Neuronal stem cell (in vitro differentiated cells): Measurements from ENCODE around the gene MYH6.

Experiments
- DNase-seq: peaks from one replicate; pipeline ENCODE4 v3.0.0-alpha.2; 2013; ENCODE audit warnings: low spot score
- H2AFZ ChIP-seq: one replicate; pipeline ENCODE4 v1.6.1; 2013; ENCODE audit warnings: mild to moderate bottlenecking, low read length, inconsistent platforms
- H2AK5ac ChIP-seq: 2 replicates; pipeline ENCODE4 v1.6.1; 2013; ENCODE audit warnings: low read depth, mild to moderate bottlenecking, inconsistent platforms, low read length, moderate library complexity, mixed read lengths
- H2BK120ac ChIP-seq: 2 replicates; pipeline ENCODE4 v1.6.1; 2013; ENCODE audit warnings: low read depth, mild to moderate bottlenecking, inconsistent platforms, low read length, moderate library complexity, mixed read lengths
- H2BK12ac ChIP-seq: one replicate; pipeline ENCODE4 v1.6.1; 2013; ENCODE audit warnings: low read length, inconsistent platforms
- H2BK15ac ChIP-seq: 2 replicates; pipeline ENCODE4 v1.6.1; 2013; ENCODE audit warnings: mild to moderate bottlenecking, low read length, inconsistent platforms, mixed read lengths
- H2BK5ac ChIP-seq: one replicate; pipeline ENCODE4 v1.6.1; 2013; ENCODE audit warnings: inconsistent platforms, mild to moderate bottlenecking, low read length, moderate library complexity
- H3K14ac ChIP-seq: one replicate; pipeline ENCODE4 v1.6.1; 2013; ENCODE audit warnings: low read length, inconsistent platforms
- H3K18ac ChIP-seq: 2 replicates; pipeline ENCODE4 v1.6.1; 2013; ENCODE audit warnings: low read length, inconsistent platforms
- H3K23ac ChIP-seq: 2 replicates; pipeline ENCODE4 v1.6.1; 2013; ENCODE audit warnings: low read depth, mild to moderate bottlenecking, mixed read lengths, low read length, inconsistent platforms; ENCODE audit not compliant: poor library complexity
- H3K27ac ChIP-seq: replicated peaks from 3 replicates; pipeline ENCODE4 v1.5.1; 2013; ENCODE audit warnings: low read length, inconsistent platforms
- H3K27me3 ChIP-seq, 3 experiments: 2 replicates each; pipeline ENCODE4 v1.6.1; 2013; ENCODE audit warnings: low read length in 3 of 3, mild to moderate bottlenecking in 2 of 3, inconsistent platforms in 1 of 3, low read depth in 1 of 3, mixed read lengths in 1 of 3, moderate library complexity in 1 of 3; ENCODE audit not compliant: control insufficient read depth in 3 of 3, insufficient read depth in 3 of 3
- H3K36me3 ChIP-seq, 2 donors: replicated peaks in 1 of 2; 2 replicates each; pipeline ENCODE4 v1.6.1; 2013; ENCODE audit warnings: low read length in 2 of 2; ENCODE audit not compliant: control insufficient read depth in 2 of 2, insufficient read depth in 2 of 2
- H3K4ac ChIP-seq: 2 replicates; pipeline ENCODE4 v1.6.1; 2013; ENCODE audit warnings: inconsistent platforms, mild to moderate bottlenecking, low read length, moderate library complexity
- H3K4me1 ChIP-seq, 2 donors: 1 replicate in 1 of 2; 2 replicates in 1 of 2; pipeline ENCODE4 v1.6.1; 2013; ENCODE audit warnings: low read length in 2 of 2, low read depth in 1 of 2; ENCODE audit not compliant: control insufficient read depth in 2 of 2, insufficient read depth in 1 of 2
- H3K4me2 ChIP-seq: one replicate; pipeline ENCODE4 v1.6.1; 2013; ENCODE audit warnings: mild to moderate bottlenecking, low read length, inconsistent platforms; ENCODE audit not compliant: insufficient read depth, poor library complexity, severe bottlenecking
- H3K4me3 ChIP-seq, 2 donors: 2 replicates each; pipeline ENCODE4 v1.5.1; 2013; ENCODE audit warnings: low read length in 2 of 2, mild to moderate bottlenecking in 2 of 2, inconsistent platforms in 1 of 2, moderate library complexity in 1 of 2
- H3K79me1 ChIP-seq: one replicate; pipeline ENCODE4 v1.6.1; 2013; ENCODE audit warnings: low read depth, mild to moderate bottlenecking, inconsistent platforms, low read length, moderate library complexity
- H3K9ac ChIP-seq: one replicate; pipeline ENCODE4 v1.6.1; 2013; ENCODE audit warnings: mild to moderate bottlenecking, low read depth, low read length, inconsistent platforms; ENCODE audit not compliant: poor library complexity
- H3K9me3 ChIP-seq, 2 donors: replicated peaks in 1 of 2; 2 replicates each; pipeline versions ENCODE3 to v1.6.1; 2013; ENCODE audit warnings: low read length in 2 of 2, mild to moderate bottlenecking in 2 of 2, inconsistent platforms in 1 of 2, low read depth in 1 of 2, mixed read lengths in 1 of 2, moderate library complexity in 1 of 2; ENCODE audit not compliant: control insufficient read depth in 2 of 2, insufficient read depth in 1 of 2
- H4K8ac ChIP-seq: one replicate; pipeline ENCODE4 v1.6.1; 2013; ENCODE audit warnings: low read depth, mild to moderate bottlenecking, inconsistent platforms, low read length, moderate library complexity
- H4K91ac ChIP-seq: one replicate; pipeline ENCODE4 v1.6.1; 2013; ENCODE audit warnings: low read length, low read depth, mild to moderate bottlenecking, inconsistent platforms; ENCODE audit not compliant: poor library complexity
- WGBS, 2 donors: extraction: QIAGEN DNeasy Blood & Tissue Kit; methylation state at CpG; one replicate each; pipeline ENCODE4 v1.1.7; 2013; ENCODE audit warnings: missing lambda C conversion rate in 2 of 2, mixed read lengths in 1 of 2; ENCODE audit not compliant: insufficient read length in 2 of 2, insufficient replicate concordance in 1 of 2; ENCODE audit errors: extremely low coverage in 2 of 2; 5-methylcytosine and 5-hydroxymethylcytosine counted together

MYH6 gene

GRCh38 chr14:23359722-23360447, 48.2 kb downstream of the MYH6 start:
- WGBS, 2 donors = no CpG with 5 or more reads among the region's 22 CpGs
- Histone ChIP-seq H3K18ac (no peak overlapping the region), H3K9ac (no peak overlapping the region), H3K27ac (no peak overlapping the region), H2AK5ac (no peak overlapping the region), H3K79me1 (peaks cover 1% of the 10 kb centered on the region), H2AFZ (no peak overlapping the region), H3K4me1 (peaks cover 6 to 12% of the 10 kb centered on the region in 2 donors), H3K4ac (no peak overlapping the region), H4K8ac (no peak overlapping the region), H3K14ac (no peak overlapping the region), H2BK12ac (no peak overlapping the region), H2BK5ac (no peak overlapping the region), H4K91ac (no peak overlapping the region), H2BK120ac (no peak overlapping the region), H3K4me2 (no peak overlapping the region), H3K27me3 (no peaks in the 10 kb centered on the region), H2BK15ac (no peak overlapping the region), H3K36me3 (peaks cover 38 to 85% of the 10 kb centered on the region in 2 donors), H3K4me3 (no peak overlapping the region), H3K23ac (no peak overlapping the region), H3K9me3 (no peaks in the 10 kb centered on the region)
- no peak for DNase-seq

- H3K4ac ChIP-seq = no peak overlapping the region
- H2BK5ac ChIP-seq = no peak overlapping the region
- H3K9ac ChIP-seq = peak overlapping the region; percentile 22
- H3K79me1 ChIP-seq = peaks cover 1% of the 10 kb centered on the region
- H2BK15ac ChIP-seq = no peak overlapping the region
- DNase-seq = no peak
- no peaks in the 10 kb centered on the region for H3K9me3 ChIP-seq
- H3K23ac ChIP-seq = no peak overlapping the region
- H2BK12ac ChIP-seq = no peak overlapping the region
- H3K27me3 ChIP-seq = no peaks in the 10 kb centered on the region
- no peak overlapping the region for H2AFZ ChIP-seq
- no peak overlapping the region for H3K14ac ChIP-seq
- no peak overlapping the region for H4K91ac ChIP-seq
- no peak overlapping the region for H2BK120ac ChIP-seq
- H3K27ac ChIP-seq = no peak overlapping the region
- no peak overlapping the region for H4K8ac ChIP-seq
- peaks cover 38 to 85% of the 10 kb centered on the region in 2 donors for H3K36me3 ChIP-seq
- H3K18ac ChIP-seq = no peak overlapping the region
- H2AK5ac ChIP-seq = no peak overlapping the region
- peaks cover 6 to 12% of the 10 kb centered on the region in 2 donors for H3K4me1 ChIP-seq
- H3K4me2 ChIP-seq = no peak overlapping the region
- no peak overlapping the region for H3K4me3 ChIP-seq
- no CpG with 5 or more reads among the region's 11 CpGs for WGBS, 2 donors
These were observed 48.9 kb downstream of the MYH6 start for GRCh38 chr14:23359167-23359626.

- Histone ChIP-seq H3K27me3 (no peaks in the 10 kb centered on the region), H3K23ac (no peak overlapping the region), H3K79me1 (peaks cover 1% of the 10 kb centered on the region), H2BK120ac (no peak overlapping the region), H4K91ac (no peak overlapping the region), H4K8ac (no peak overlapping the region), H2BK12ac (no peak overlapping the region), H3K4me1 (peaks cover under 1 to 6% of the 10 kb centered on the region in 2 donors), H3K9ac (peak overlapping the region; percentile 22), H2BK5ac (no peak overlapping the region), H3K4me3 (no peak overlapping the region), H3K9me3 (no peaks in the 10 kb centered on the region), H2AFZ (no peak overlapping the region), H3K27ac (no peak overlapping the region), H2AK5ac (no peak overlapping the region), H3K14ac (no peak overlapping the region), H3K36me3 (peaks cover 38 to 80% of the 10 kb centered on the region in 2 donors), H3K4me2 (no peak overlapping the region), H3K18ac (no peak overlapping the region), H2BK15ac (no peak overlapping the region), H3K4ac (no peak overlapping the region)
- no CpG with 5 or more reads among the region's 12 CpGs for WGBS, 2 donors
- no peak for DNase-seq
These were observed 49.4 kb downstream of the MYH6 start for GRCh38 chr14:23358553-23359166.

GRCh38 chr14:23358042-23358441, 50.0 kb downstream of the MYH6 start:
- Histone ChIP-seq H3K14ac (no peak overlapping the region), H2BK5ac (no peak overlapping the region), H3K27ac (no peak overlapping the region), H2AFZ (no peak overlapping the region), H3K79me1 (peaks cover 1% of the 10 kb centered on the region), H2BK15ac (no peak overlapping the region), H3K27me3 (no peaks in the 10 kb centered on the region), H3K4ac (no peak overlapping the region), H3K18ac (no peak overlapping the region), H2AK5ac (no peak overlapping the region), H3K4me1 (peaks cover 3 to 4% of the 10 kb centered on the region in 2 donors), H2BK120ac (no peak overlapping the region), H3K4me2 (no peak overlapping the region), H4K8ac (no peak overlapping the region), H3K4me3 (no peak overlapping the region), H4K91ac (no peak overlapping the region), H2BK12ac (no peak overlapping the region), H3K9ac (no peak overlapping the region), H3K23ac (no peak overlapping the region), H3K36me3 (peaks cover 38 to 74% of the 10 kb centered on the region in 2 donors), H3K9me3 (no peaks in the 10 kb centered on the region)
- no peak for DNase-seq
- no CpG with 5 or more reads among the region's 3 CpGs for WGBS, 2 donors
